Endothelial cell of umbilical vein (primary cell): Measurements from ENCODE around the gene EEF1AKMT3. TPM values are rescaled to one million over a fixed set of nuclear protein-coding genes. Genes with fewer than 3 reads are reported as not detected.

Experiments used
- BruUV-seq: library from RNA; stranded (reverse); fragments of 400-500 nt; replicated peaks from 2 replicates; lab custom pipeline; 2021; lab: Mats Ljungman, UMichigan
- CTCF ChIA-PET: fragments of 300-600, 350-600 bp; sonication (Branson Sonifier 250); formaldehyde crosslinking; loops from one replicate; lab custom pipeline; 2021; ENCODE audit warnings: antibody characterized with exemption, inconsistent platforms; lab: Charles Lee
- POLR2A ChIA-PET: fragments of 300-600, 350-600 bp; sonication (Branson Sonifier 250); formaldehyde crosslinking; loops from one replicate; lab custom pipeline; 2021; ENCODE audit warnings: antibody characterized with exemption, inconsistent platforms; lab: Charles Lee
- DNase-seq: peaks from one replicate; pipeline ENCODE4 v3.0.0-alpha.2; 2011; ENCODE audit warnings: low read depth, low spot score
- FAIRE-seq: peaks from 2 replicates; lab custom pipeline; 2011; peaks lifted over from hg19 to GRCh38; lab: Jason Lieb, UNC
- H2AFZ ChIP-seq: 2 replicates; pipeline ENCODE4 v1.6.0; 2012; ENCODE audit warnings: low read depth, low read length, control low read depth, inconsistent platforms
- H3K27ac ChIP-seq: 2 replicates; pipeline ENCODE4 v1.5.1; 2011; ENCODE audit warnings: low read depth, mild to moderate bottlenecking, control low read depth, low read length, moderate library complexity; ENCODE audit not compliant: insufficient read depth
- H3K27me3 ChIP-seq, 2 experiments: 2 replicates each; pipeline versions ENCODE4 v1.6.0 to v1.6.1; 2011; ENCODE audit warnings: low read length in 2 of 2, mixed read lengths in 1 of 2; ENCODE audit not compliant: control insufficient read depth in 2 of 2, insufficient read depth in 2 of 2
- H3K36me3 ChIP-seq, 2 experiments: 2 replicates in 1 of 2; 3 replicates in 1 of 2; pipeline ENCODE4 v1.5.1; 2011; ENCODE audit warnings: low read length in 2 of 2, mild to moderate bottlenecking in 1 of 2, moderate library complexity in 1 of 2; ENCODE audit not compliant: control insufficient read depth in 2 of 2, insufficient read depth in 2 of 2; ENCODE audit errors: extremely low read depth in 1 of 2
- H3K4me1 ChIP-seq: 3 replicates; pipeline ENCODE4 v1.5.1; 2011; ENCODE audit warnings: mild to moderate bottlenecking, low read length; ENCODE audit not compliant: control insufficient read depth, insufficient read depth; ENCODE audit errors: extremely low read depth
- H3K4me2 ChIP-seq: 2 replicates; pipeline ENCODE4 v1.6.1; 2011; ENCODE audit warnings: low read length, control low read depth, mixed read lengths; ENCODE audit not compliant: insufficient read depth
- H3K4me3 ChIP-seq, 3 experiments: fragments of 200-600 bp in 1 of 3; sonication (generic), shearing (Covaris generic) in 1 of 3; replicated peaks in 1 of 3; 2 replicates each; pipeline ENCODE4 v1.5.1; 2011 to 2016; ENCODE audit warnings: control low read depth in 3 of 3, low read length in 3 of 3, mild to moderate bottlenecking in 2 of 3, inconsistent platforms in 1 of 3, low read depth in 1 of 3, moderate library complexity in 1 of 3; ENCODE audit not compliant: insufficient read depth in 1 of 3
- H3K79me2 ChIP-seq: 2 replicates; pipeline ENCODE4 v1.6.0; 2012; ENCODE audit warnings: low read length, inconsistent platforms; ENCODE audit not compliant: control insufficient read depth, insufficient read depth
- H3K9ac ChIP-seq: replicated peaks from 2 replicates; pipeline ENCODE3; 2011; ENCODE audit warnings: low read length, control low read depth; ENCODE audit not compliant: insufficient read depth; ENCODE audit errors: extremely low read depth
- H3K9me1 ChIP-seq: replicated peaks from 3 replicates; pipeline ENCODE4 v1.6.0; 2011; ENCODE audit warnings: mild to moderate bottlenecking, low read length; ENCODE audit not compliant: control insufficient read depth, insufficient read depth; ENCODE audit errors: extremely low read depth
- H3K9me3 ChIP-seq: replicated peaks from 2 replicates; pipeline ENCODE4 v1.5.1; 2012; ENCODE audit warnings: low read length, inconsistent platforms; ENCODE audit not compliant: control insufficient read depth, insufficient read depth
- H4K20me1 ChIP-seq: replicated peaks from 2 replicates; pipeline ENCODE3; 2011; ENCODE audit warnings: mild to moderate bottlenecking, low read length; ENCODE audit not compliant: control insufficient read depth, insufficient read depth; ENCODE audit errors: extremely low read depth
- CTCF ChIP-seq, 2 donors: IDR thresholded peaks; 1 replicate in 1 of 2; 2 replicates in 1 of 2; pipeline ENCODE4 v1.5.1; 2011; ENCODE audit warnings: low read length in 2 of 2, mild to moderate bottlenecking in 2 of 2, moderate library complexity in 2 of 2, control low read depth in 1 of 2, inconsistent platforms in 1 of 2, low read depth in 1 of 2; ENCODE audit not compliant: insufficient read depth in 1 of 2; ENCODE audit errors: extremely low read depth in 1 of 2
- EZH2 ChIP-seq: IDR thresholded peaks from 2 replicates; pipeline ENCODE4 v1.6.1; 2012; ENCODE audit warnings: borderline replicate concordance, low read depth, mild to moderate bottlenecking, moderate library complexity, low read length, inconsistent platforms; ENCODE audit not compliant: severe bottlenecking
- FOS ChIP-seq: IDR thresholded peaks from 2 replicates; pipeline ENCODE4 v1.6.1; 2011; ENCODE audit warnings: mild to moderate bottlenecking, low read length, moderate library complexity, borderline replicate concordance; ENCODE audit not compliant: insufficient read depth
- GATA2 ChIP-seq: IDR thresholded peaks from 2 replicates; pipeline ENCODE4 v1.7.0; 2011; ENCODE audit warnings: low read depth, mild to moderate bottlenecking, moderate library complexity, mixed read lengths, low read length; ENCODE audit not compliant: insufficient read length, insufficient read depth
- JUN ChIP-seq: IDR thresholded peaks from 2 replicates; pipeline ENCODE4 v1.6.1; 2011; ENCODE audit warnings: borderline replicate concordance, low read depth; ENCODE audit not compliant: insufficient read length, insufficient read depth
- MAX ChIP-seq: IDR thresholded peaks from 2 replicates; pipeline ENCODE4 v1.6.1; 2011; ENCODE audit not compliant: insufficient read depth, insufficient read length
- MYC ChIP-seq: IDR thresholded peaks from one replicate; pipeline ENCODE4 v1.6.1; 2011; ENCODE audit warnings: mild to moderate bottlenecking, low read depth, low read length
- POLR2A ChIP-seq: IDR thresholded peaks from 2 replicates; pipeline ENCODE4 v1.6.1; 2012; ENCODE audit warnings: low read depth, mild to moderate bottlenecking, control low read depth, low read length
- POLR2AphosphoS5 ChIP-seq: IDR thresholded peaks from 2 replicates; pipeline ENCODE4 v1.6.1; 2012; ENCODE audit warnings: low read depth, mild to moderate bottlenecking, control low read depth, low read length, moderate library complexity; ENCODE audit not compliant: insufficient read depth
- dilution Hi-C: fragments of 300-500 bp; cut with MboI; formaldehyde crosslinking; loops from one replicate; pipeline ENCODE4 v1.15.0; 2019; ENCODE audit warnings: low sequenced_read_pairs; ENCODE audit not compliant: extremely low pct_ligation_motif_present
- intact Hi-C: fragments of 100-400 bp; cut with micrococcal nuclease; formaldehyde crosslinking; loops from one replicate; pipeline ENCODE4 v1.10.0; 2022
- polyA plus RNA-seq, 4 experiments: library from polyadenylated mRNA; depleted of rRNA in 3 of 4; stranded (reverse) in 3 of 4; unstranded in 1 of 4; fragments of >200 nt; gene quantifications; 2 replicates each; pipeline versions ENCODE4 v1.2.1 to v1.2.3, GENCODE V29; 2011 to 2012; ENCODE audit warnings: missing spikeins in 1 of 4
- total RNA-seq: library from RNA; stranded (reverse); gene quantifications from 2 replicates; pipeline ENCODE4 v1.2.3, GENCODE V29; 2021

EEF1AKMT3 gene
- total and polyA plus RNA-seq, 2 donors (not counting 3 experiments of a cell fraction or from before 2014, with no cell fraction given) = 7.9 to 8.8 TPM

- FAIRE-seq = no peak
- BruUV-seq = no TSS peak
- no peaks in the 10 kb centered on the region for H3K4me1 ChIP-seq
- ChIA-PET CTCF (interaction anchor here (1.3 to 1.5 kb wide), 2 partner anchors 9 to 13 kb away, joined by 3 to 4 read pairs; no protein-coding TSS in a partner anchor), POLR2A (no interaction called here)
- no peak overlapping the region for H3K27ac ChIP-seq
- H3K27me3 ChIP-seq = no peaks in the 10 kb centered on the region
- no peak overlapping the region for H3K9ac ChIP-seq
- H3K79me2 ChIP-seq = no peaks in the 10 kb centered on the region
- no peak for DNase-seq
- no peaks in the 10 kb centered on the region for H3K9me3 ChIP-seq
- intact Hi-C loops (loop anchor here (1.0 kb wide), 1 partner anchor 14 kb away; no protein-coding TSS in a partner anchor), dilution Hi-C loops (no loop called here)
- H4K20me1 ChIP-seq = no peaks in the 10 kb centered on the region
- H3K9me1 ChIP-seq = no peaks in the 10 kb centered on the region
- no peak overlapping the region for H2AFZ ChIP-seq
- TF ChIP-seq FOS (no peak), GATA2 (no peak), POLR2A (no peak), CTCF (IDR thresholded peaks at IDR 0.05; ENCODE audit: extremely low read depth in 1 of 2, insufficient read depth in 1 of 2, low read depth in 1 of 2, low read length in 2 of 2) (no peak), EZH2 (no peak), POLR2AphosphoS5 (no peak), MAX (no peak), JUN (no peak), MYC (no peak)
- no peak overlapping the region for H3K4me3 ChIP-seq
- H3K36me3 ChIP-seq = peaks cover 15 to 21% of the 10 kb centered on the region in 2 experiments
- H3K4me2 ChIP-seq = no peak overlapping the region
Observed at GRCh38 chr12:57796996-57797395, 24.6 kb downstream of the EEF1AKMT3 start.
